SIG-M5 treated with dmso at 0.1 percent for 504 hours (cell line): Measurements from ENCODE around the gene CMKLR1.

Source experiments
- DNase-seq: peaks from one replicate; lab custom pipeline; 2025; ENCODE audit not compliant: unreplicated experiment; lab: John Stamatoyannopoulos, UW

Gene CMKLR1

DNA sequence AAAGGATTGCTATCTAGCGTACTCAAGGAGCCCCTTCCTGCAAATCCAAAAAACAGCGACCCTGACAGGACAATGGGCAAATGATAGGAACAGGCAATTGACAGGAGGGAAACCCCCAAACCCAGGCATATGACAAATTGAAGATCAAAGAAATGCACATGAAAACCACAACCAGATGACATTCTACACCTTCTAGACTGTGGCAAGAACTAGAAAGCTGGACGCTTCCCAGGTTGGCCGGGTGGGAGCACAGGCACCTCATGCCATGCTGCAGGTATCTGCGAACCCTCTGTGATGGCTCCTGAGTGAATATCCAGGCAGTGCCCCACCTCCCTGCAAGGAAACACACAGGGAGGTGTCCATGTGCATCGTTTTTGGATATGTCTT, 37.1 kb downstream of the CMKLR1 start:
- DNase-seq, result no peak

DNA sequence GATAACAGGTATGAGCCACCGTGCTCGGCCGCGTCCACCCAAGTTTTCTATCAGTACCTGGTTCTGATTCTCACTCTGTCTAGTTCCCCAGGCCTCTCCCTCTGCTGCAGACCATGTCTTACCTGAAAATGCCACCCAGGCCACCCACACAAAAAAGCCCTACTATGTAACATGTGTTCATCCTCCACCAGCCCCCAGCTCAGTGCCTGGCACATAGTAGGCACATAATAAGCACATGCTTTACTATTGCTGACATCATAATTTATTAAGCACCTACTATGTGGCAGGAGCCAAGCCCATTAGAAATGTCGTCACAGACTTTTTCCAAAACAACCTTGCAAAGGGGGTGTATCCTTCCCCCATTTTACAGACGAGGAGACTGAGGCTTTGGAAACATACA, 37.8 kb downstream of the CMKLR1 start:
- DNase-seq, result no peak

DNA sequence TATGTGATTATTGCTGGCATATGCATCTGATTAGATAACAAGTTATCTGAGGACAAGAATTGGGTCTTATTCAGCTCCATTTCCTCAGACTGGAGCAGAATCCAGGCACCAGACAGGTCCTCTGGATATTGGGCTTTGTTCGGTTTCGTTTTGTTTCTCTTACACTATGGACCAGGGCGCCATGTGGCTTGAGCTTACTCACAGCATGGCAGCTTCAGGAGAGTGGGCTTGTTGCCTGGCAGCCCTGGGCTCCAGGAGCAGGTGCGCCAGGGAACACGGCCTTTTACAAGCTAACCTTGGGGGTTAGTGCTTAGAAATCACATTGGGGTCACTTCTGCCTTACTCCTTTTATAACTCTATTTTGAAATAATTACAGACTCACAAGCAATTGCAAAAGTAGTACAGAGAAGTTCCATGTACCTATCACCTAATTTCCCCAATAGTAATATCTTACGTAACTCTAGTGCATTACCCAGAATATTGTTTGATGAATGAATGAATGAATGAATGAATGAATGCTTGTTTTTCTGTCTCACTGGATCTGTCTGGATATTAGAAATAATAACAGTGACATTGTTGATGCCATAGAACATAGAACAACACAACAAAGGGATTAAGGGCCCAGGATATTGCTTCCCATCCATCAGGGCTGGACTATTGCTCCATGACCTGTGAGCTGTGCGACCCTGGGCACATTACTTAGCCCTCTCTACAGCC, 39.0 kb downstream of the CMKLR1 start:
- no peak for DNase-seq

DNA sequence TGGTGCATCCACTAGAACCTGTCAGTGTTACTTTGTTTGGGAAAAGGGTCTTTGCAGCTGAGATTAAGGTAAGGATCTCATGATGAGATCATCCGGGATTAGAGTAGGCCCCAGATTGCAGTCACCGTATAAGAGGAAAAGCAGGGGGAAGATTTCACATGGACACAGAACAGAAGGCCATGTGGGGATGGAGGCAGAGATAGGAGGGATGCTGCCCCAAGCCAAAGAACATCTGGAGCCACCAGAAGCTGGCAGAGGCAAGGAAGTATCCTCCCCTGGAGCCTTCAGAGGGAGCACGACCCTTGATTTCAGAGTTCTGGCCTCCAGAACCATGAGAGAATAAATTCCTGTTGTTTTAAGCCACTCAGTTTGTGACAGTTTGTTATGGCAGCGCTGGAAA, 39.6 kb downstream of the CMKLR1 start:
- no peak for DNase-seq

DNA sequence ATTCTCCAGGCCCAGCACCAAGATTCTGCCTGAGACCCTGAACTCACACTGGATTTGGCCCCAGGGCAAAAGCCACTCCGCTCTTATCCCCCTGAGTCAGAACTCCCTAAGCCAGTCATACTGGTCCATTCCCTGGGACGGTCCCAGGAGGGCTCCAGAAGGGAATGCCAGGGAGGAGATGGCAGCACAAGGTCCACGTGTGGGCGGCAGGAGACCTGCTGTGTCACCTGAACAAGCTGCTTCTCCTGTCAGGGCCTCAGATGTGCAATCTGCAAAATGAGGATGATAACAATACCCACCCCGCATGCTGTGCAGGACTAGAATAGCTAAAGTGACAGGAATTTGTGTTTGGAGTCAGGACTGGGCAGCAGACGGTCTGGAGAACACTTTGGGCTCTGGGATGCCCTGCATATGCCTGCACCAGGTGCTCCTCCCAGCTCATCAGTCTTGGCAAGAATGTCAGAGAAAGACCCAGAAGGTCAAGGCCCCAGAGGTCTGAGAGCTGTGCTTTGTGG, 40.3 kb downstream of the CMKLR1 start:
- DNase-seq, result no peak

DNA sequence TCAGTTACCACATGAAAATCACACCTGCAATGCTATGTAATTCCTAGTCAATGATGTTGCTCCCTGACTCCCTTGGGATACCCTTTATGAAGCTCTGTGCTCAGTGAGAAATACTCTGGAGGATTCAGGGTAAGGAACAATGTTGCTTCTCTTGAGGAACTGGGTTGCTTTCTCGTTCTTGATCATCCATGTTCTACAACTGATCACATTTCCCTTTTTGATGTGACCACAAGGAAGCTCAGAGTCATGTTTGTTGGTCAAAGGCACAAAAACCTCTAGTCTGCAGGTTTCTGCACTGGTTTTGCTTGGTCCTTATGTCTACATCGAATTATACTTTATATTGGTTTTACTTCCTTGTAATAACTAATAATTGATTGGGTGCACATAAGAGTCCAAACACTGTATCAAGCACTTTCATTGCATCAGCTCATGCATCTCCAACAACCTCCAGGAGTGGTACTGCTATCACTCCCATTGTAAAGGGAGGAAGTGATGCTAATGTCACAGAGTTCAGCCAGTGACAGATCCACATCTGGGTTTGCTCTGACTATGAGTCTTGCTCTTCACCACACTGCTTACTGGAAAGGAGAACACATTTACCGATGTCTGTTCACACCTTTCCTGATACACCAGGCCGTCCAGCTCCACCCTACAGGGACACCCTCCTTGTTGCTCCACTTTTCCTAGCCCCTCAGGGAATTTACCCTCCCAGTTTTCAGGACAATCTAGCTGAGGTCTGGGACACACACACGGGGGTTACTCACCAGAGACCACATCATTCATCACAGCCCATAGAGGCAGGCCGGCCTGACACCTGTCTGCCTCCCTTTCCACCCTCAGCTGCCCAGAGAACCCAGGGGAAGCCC, 41.0 kb downstream of the CMKLR1 start:
- DNase-seq, result no peak

DNA sequence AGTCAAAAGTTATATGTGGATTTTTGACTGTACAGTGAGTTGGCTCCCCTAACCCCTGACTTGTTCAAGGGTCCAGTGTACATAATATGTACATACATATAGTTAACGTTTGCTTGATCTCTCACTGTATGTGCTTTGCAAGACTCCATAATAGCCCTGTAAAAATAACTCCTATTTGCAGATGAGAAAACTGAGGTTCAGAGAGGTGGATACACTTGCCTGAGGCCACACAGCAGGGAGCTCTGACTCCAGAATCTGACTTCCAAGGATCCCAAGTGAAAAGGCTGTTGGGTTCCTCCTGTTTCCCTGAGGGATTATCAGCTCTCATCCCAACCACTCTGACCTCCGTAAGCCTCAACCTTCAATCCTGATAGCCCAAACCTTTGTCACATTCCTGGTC, 41.7 kb downstream of the CMKLR1 start:
- DNase-seq, result no peak

DNA sequence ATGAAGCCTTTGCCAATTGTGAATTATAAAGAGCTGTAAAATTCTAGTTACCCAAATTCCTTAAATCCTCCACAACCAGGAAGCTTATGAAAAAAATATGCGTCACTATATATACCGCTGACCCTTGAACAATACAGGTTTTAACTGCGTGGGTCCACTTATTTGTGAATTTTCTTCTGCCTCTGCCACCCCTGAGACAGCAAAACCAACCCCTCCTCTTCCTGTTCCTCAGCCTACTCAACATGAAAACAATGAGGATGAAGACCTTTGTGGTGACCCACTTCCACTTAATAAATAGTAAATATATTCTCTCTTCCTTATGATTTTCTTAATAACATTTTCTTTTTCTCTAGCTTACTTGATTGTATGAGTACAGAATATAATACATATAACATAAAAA, 42.2 kb downstream of the CMKLR1 start:
- no peak for DNase-seq

DNA sequence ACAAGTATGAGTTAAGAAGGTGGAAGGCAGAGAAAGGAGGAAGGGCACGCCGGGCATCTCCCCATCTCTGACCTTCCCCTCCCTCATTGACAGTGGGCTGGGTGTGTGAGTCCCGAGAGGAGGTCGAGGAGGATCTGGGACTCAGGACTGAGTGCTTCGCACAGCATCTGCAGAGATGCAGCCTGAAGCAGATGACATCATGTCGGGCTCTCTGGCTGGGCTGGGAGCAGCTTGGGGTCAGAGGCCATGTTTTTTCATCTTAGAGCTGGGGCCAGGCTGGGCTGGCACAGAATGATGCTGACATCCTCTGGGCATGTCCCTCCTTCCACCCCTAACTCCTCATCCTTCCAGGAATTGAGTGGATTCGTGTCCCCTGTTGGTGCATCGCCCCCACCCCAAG, 43.5 kb downstream of the CMKLR1 start:
- DNase-seq, result no peak

DNA sequence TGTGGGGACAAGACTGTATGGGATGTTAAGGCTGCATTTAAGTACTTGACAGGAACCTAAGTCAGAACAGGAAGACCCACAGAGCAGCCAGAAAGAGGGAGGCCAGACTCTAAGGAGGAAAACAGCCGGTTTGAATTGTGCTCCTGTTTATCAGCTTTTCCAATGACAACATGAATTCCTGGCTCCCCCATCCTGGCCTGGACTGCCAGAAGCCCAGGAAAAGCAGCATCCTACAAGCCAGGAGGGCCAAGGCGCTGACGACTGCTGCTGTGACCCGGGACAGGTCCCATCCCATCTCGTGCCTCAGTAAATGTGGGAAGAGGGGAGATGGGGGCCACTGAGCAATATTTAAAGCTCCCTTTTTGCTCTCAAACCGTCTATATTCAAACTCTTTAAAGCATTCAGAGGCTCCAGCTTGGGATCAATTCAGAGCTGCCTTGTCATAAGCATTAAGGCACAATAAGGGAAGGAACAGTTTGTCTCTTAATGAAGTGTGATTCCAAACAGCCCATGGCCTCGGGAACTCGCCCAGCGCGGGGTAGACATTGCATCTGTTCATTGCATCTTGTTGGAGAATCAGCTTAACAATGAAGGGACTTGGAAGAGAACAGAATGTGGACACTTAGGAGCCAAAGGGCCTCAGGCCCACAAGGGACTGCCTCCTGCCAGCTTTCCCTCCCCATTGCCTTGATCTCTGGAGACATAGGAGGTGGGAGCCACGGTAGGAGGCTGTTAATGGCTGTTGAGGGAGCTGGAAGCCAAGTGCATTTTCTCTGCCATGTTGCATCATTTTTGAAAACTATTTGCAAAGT, 49.6 kb downstream of the CMKLR1 start:
- DNase-seq, result no peak

DNA sequence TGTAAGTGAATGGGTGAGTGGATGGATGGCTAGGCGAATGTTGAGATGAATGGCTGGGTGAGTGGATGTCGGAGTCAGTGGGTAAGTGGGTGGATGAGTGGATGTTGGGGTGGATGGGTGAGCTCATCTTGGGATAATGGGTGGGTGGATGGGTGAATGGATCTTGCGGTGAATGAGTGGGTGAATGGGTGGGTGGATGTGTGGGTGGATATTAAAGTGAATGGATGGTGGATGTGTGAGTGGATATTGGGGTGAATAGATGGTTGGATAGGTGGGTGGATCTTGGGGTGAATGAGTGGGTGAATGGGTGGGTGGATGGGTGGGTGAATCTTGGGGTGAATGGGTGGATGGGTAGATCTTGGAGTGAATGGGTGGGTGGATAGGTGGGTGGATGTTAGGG, 51.9 kb downstream of the CMKLR1 start:
- DNase-seq, result no peak

DNA sequence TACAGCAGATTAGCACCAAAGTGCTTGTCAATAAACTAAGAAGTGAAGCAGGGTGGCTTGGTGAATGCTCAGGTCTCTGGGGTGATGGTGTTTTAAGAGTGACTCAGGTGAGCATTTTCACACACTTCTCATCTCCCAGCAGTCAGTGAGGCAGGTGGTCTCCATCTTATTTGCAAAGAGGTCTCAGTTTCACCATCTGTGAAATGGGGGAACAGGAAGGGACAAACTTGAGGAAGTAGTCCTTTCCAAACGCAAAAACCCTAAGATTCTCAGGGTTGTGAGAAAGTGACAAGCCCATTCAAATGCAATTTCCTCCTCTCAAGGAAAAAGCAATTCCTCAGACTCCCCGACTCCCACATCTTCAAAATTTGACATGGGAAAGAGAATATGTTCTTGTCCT, 54.1 kb downstream of the CMKLR1 start:
- DNase-seq, result no peak

DNA sequence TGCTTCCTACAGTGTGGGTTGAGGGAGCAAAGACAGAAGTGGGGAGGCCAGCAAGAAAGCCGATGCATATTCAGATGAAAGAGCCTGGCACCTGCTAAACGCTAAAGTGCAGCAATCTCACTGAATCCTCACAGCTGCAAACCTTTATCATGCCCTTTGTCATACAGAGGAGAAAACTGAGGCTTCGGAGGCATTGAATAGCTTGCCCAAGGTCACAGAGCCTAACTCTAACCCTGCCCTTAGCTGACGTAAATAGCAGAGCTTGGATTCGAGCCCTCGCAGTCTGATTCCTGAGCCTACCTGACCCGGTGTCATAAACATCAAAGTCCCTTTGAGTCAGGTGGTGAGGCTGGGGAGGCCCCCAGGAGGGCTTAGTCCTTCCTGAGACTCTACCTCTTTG, 54.9 kb downstream of the CMKLR1 start:
- no peak for DNase-seq

DNA sequence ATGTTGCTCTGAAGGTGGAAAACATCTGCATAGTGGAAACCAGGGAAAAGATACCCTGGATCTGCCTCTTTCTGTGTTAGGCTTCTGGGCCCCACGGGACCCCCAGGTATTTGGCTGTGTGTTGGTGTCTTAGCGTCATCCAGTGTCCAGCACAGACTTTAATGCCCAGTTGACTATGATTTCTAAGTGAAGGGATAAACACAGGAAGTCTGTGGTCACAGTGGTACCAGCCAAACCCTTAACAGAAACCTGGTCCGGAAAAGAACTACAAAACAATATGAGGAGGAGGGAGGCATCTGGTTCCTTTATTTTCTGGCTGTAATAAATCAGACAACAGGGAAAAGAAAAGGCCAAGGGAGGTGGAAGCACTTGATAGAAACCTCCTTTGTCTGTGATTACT, 56.4 kb downstream of the CMKLR1 start:
- DNase-seq, result no peak

DNA sequence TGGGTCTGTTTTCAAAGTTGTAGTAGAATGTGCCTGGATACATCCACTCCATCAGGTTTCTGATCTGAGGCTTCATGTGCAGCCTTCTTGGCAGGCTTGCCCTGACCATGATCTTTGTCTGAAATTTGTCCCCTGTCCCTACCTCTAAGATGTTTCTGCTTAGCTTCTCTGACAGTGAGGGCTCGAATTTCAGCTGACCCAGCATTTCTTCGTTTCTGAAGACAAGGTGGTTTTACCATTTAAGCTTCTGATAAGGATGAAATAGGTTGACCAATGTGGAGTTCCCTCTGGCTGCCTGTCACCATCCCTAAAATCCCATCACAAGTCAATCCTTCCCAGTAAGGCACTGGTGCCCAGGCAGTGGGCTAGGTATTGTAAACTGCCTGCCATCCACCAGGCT, 57.0 kb downstream of the CMKLR1 start:
- DNase-seq, result no peak

DNA sequence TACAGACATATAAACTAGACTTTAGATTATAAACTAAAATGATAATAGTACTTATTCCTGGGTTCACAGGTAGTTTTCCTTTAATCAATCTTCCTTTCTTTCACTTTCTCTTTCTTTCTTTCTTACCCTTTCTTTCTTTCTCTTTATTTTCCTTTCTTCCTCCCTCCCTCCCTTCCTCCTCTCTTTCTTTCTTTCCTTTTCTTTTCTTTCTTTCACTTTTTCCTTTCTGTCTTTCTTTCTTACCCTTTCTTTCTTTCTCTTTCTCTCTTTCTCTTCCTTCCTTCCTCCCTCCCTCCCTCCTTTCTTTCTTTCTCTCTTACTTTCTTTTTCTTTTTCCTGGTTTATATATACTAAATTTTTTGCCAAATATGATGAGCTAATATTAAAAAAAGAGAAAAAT, 61.5 kb downstream of the CMKLR1 start:
- no peak for DNase-seq

DNA sequence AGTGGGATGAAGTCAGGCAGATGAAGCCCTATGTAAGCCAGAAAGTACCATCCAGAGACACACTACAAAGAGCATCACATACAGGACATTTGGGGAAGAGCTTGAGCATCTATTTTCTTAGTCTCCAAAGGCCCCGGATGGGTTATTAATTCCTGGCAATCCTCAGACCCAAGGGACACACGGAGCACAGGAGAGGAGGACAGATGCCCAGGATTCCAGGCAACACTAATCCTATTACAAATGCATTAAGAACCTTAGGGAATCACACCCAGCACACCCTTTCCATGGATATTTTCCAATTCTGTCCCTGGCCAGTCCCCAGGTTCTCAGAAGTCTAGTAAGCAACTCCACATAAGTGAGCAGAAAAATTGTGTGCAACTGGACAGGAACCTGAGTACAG, 65.9 kb downstream of the CMKLR1 start:
- DNase-seq, result no peak

DNA sequence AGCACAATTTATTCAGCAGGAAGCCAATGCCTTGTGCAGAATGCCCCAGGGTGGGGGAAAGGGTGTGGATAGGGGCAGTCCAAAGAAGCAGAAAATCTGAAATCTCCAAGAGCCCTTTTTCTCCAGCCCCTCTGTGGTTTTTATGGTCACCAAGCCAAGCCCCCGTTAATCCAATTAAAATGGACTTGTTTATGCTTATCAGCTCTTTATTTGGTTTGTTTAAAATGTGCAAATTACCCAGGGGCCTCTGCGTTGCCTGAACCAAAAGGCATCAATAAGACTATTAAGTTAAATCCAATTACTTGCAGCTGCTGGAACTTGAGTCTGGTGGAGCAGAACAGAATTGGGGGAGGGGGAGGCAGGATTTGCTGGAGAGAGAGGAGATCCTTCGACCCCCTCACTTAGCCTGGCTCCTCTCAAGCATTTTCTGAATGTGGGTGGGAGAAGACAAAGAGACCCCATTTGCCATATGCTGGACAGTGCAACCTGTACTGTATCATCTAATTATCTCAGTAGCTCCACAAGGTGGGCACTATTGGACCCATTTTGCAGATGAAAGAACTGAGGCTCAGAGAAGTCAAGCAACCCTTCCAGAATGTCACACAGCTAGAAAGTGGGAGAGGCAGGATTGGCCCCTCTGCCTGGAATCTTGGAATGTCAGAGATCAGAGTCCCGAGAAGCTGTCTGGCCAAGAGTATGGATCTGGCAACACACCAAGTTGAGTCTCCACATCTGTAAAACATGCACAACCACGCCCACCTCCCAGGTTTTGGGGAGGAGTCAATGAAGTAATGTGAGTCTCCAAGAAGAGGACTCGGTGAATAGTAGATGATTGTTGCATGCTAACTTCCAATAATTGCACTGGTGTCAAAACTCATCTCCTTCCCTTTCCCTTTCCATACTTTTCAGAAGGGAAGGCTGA, 66.9 kb downstream of the CMKLR1 start:
- no peak for DNase-seq

DNA sequence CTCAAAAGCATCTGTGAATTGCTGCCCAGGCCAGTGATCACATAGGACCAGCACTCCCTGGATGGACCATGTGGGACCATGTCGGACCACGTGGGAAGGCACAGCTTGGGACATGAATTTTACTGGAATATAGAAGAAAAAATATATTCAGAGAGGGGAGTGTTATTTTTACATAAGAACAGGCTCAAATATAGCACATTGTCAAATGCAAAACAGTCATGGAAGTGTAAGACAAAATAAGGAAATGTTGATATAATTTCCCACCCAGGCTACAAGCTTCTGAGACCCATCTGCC, 68.3 kb downstream of the CMKLR1 start:
- DNase-seq, result no peak

DNA sequence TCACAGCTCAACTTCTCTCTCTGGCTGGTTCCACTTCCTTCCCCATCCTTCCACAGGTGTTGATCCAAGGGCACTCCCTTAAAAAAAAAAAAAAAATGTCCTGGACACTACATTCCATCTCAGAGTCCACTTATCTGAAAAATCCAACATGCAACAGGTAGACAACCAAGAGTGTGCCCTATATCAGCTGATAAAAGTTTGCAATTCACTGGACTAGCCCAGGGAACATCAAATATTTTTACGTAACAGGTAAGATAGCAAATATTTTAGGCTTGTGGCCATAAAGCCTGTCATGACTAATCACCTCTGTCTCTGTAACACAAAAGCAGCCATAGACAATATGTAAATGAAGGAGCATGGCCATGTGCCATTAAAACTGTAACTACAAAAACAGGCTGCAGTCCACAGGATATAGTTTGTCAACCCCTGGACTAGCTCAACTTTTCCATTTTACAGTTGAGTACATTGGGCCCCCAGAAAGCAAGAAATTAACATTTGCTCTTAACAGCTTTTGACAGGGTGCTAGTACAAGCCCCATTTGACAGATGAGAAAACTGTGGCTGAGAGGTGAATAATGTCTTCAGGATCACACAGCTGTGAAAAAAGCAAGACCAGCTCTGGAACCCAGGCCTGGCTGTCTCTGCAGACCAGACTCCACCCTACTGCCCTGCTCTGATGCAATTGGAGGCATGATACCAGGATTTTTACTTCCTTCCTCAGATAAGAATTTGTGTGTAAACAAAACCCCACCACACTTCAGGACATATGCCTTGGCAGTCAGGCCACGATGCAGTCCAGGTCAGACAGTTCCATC, 68.9 kb downstream of the CMKLR1 start:
- DNase-seq, result no peak
